Uterus (tissue), 2 donors: Measurements from ENCODE around the gene DDX3X.

Source experiments
- CTCF ChIP-seq, 4 experiments: fragments of 200-600 bp in 2 of 4; fragments of 450-650 bp in 2 of 4; sonication (generic) in 2 of 4; IDR thresholded peaks; one replicate each; pipeline ENCODE4 v1.5.1; 2016 to 2019; ENCODE audit warnings: antibody characterized with exemption in 4 of 4, mild to moderate bottlenecking in 2 of 4, moderate library complexity in 1 of 4
- POLR2A ChIP-seq, 2 donors: fragments of 450-650 bp; IDR thresholded peaks; one replicate each; pipeline ENCODE4 v1.6.1; 2016; ENCODE audit warnings: antibody characterized with exemption in 2 of 2, mild to moderate bottlenecking in 1 of 2, moderate library complexity in 1 of 2

GRCh38 chrX:41348551-41348950, 14.6 kb downstream of the DDX3X start:
- TF ChIP-seq CTCF (IDR thresholded peaks at IDR 0.05) (no peak), POLR2A (IDR thresholded peaks at IDR 0.05) (no peak)
